A549 (cell line): ENCODE measurements around the gene TAF4. TPM values are rescaled to one million over a fixed set of nuclear protein-coding genes. Genes with fewer than 3 reads are reported as not detected.

ENCODE experiments used
- ATAC-seq, 2 experiments: fragments of 200-7000 bp in 1 of 2; fragments of >200 bp in 1 of 2; cut with Nextera tagmentation in 1 of 2; cut with Tn5 transposase in 1 of 2; 3 replicates each; pipeline versions ENCODE4 v1.8.0 to v1.9.1; 2018 to 2020; ENCODE audit warnings: mild to moderate bottlenecking in 1 of 2, moderate library complexity in 1 of 2
- CTCF ChIA-PET: fragments of 300-600 bp; sonication (Branson Sonifier 250); formaldehyde crosslinking; extraction: SDS; loops from one replicate; lab custom pipeline; 2021; ENCODE audit warnings: antibody characterized with exemption, inconsistent platforms; lab: Yijun Ruan, JAX
- POLR2A ChIA-PET: fragments of 350-600 bp; formaldehyde crosslinking; extraction: SDS; loops from one replicate; lab custom pipeline; 2021; ENCODE audit warnings: antibody characterized with exemption, inconsistent platforms; lab: Yijun Ruan, JAX
- DNase-seq, 2 experiments: peaks; one replicate each; pipeline versions ENCODE4 v3.0.0 to v3.0.0-alpha.2; 2011 to 2016; ENCODE audit warnings: low read depth in 1 of 2, low spot score in 1 of 2
- FAIRE-seq: peaks from 2 replicates; lab custom pipeline; 2011; peaks lifted over from hg19 to GRCh38; lab: Jason Lieb, UNC
- H3K27ac ChIP-seq, 2 experiments: fragments of >200 bp; sonication (Bioruptor Twin); formaldehyde crosslinking; 3 replicates each; pipeline ENCODE4 v1.5.1; 2016 to 2017
- H3K4me1 ChIP-seq: fragments of >200 bp; sonication (Bioruptor Twin); formaldehyde crosslinking; 3 replicates; pipeline ENCODE4 v1.6.1; 2016
- H3K4me2 ChIP-seq: fragments of >200 bp; sonication (Bioruptor Twin); formaldehyde crosslinking; 3 replicates; pipeline ENCODE4 v1.6.1; 2016
- H3K4me3 ChIP-seq: fragments of >200 bp; sonication (Bioruptor Twin); formaldehyde crosslinking; 3 replicates; pipeline ENCODE4 v1.5.1; 2016
- H3K9me3 ChIP-seq: fragments of >200 bp; sonication (Bioruptor Twin); formaldehyde crosslinking; 3 replicates; pipeline ENCODE4 v1.6.1; 2016
- ATOH8 ChIP-seq: fragments of 250-450 bp; sonication (Bioruptor Pico); IDR thresholded peaks from 2 replicates; pipeline ENCODE4 v1.5.0; 2020; ENCODE audit warnings: low read depth, mild to moderate bottlenecking, moderate library complexity
- BCL3 ChIP-seq: fragments of >200 bp; sonication (Bioruptor Twin); formaldehyde crosslinking; IDR thresholded peaks from 3 replicates; pipeline ENCODE4 v1.6.1; 2016
- CBX2 ChIP-seq: fragments of 200-600 bp; sonication (generic); IDR thresholded peaks from 2 replicates; pipeline ENCODE4 v1.6.1; 2016; ENCODE audit warnings: low read depth, mild to moderate bottlenecking, borderline replicate concordance
- CEBPB ChIP-seq, 2 experiments: fragments of >200 bp in 1 of 2; sonication (Bioruptor Twin) in 1 of 2; formaldehyde crosslinking in 1 of 2; IDR thresholded peaks; 2 replicates each; pipeline ENCODE4 v1.6.1; 2012 to 2016
- E2F6 ChIP-seq: IDR thresholded peaks from 2 replicates; pipeline ENCODE4 v1.6.1; 2012; ENCODE audit warnings: low read depth, borderline replicate concordance
- EHMT2 ChIP-seq: fragments of 200-600 bp; sonication (generic); IDR thresholded peaks from 2 replicates; pipeline ENCODE4 v1.6.1; 2016; ENCODE audit warnings: antibody characterized with exemption, low read depth, mild to moderate bottlenecking, moderate library complexity
- FOSL2 ChIP-seq, 2 experiments: fragments of 450-650 bp in 1 of 2; fragments of >200 bp in 1 of 2; sonication (Bioruptor Twin) in 1 of 2; formaldehyde crosslinking; IDR thresholded peaks; 2 replicates each; pipeline versions ENCODE4 v1.5.0 to v1.6.1; 2016 to 2020; ENCODE audit warnings: mild to moderate bottlenecking in 1 of 2, moderate library complexity in 1 of 2
- GATA3 ChIP-seq: IDR thresholded peaks from 2 replicates; pipeline ENCODE4 v1.6.1; 2012; ENCODE audit warnings: borderline replicate concordance
- HES2 ChIP-seq: fragments of >200 bp; sonication (Bioruptor Twin); formaldehyde crosslinking; IDR thresholded peaks from 2 replicates; pipeline ENCODE4 v1.6.1; 2016
- HOXB5 ChIP-seq: fragments of 250-450 bp; sonication (Bioruptor Pico); IDR thresholded peaks from 2 replicates; pipeline ENCODE4 v1.5.0; 2020; ENCODE audit warnings: mild to moderate bottlenecking, moderate library complexity
- KDM5A ChIP-seq: fragments of 200-600 bp; sonication (generic); IDR thresholded peaks from 2 replicates; pipeline ENCODE4 v1.6.1; 2016; ENCODE audit warnings: antibody characterized with exemption, mild to moderate bottlenecking
- MAX ChIP-seq: IDR thresholded peaks from 2 replicates; pipeline ENCODE4 v1.6.1; 2012
- POLR2A ChIP-seq: IDR thresholded peaks from 2 replicates; pipeline ENCODE4 v1.6.1; 2012; ENCODE audit warnings: mild to moderate bottlenecking, low read length
- POLR2AphosphoS2 ChIP-seq: conservative IDR thresholded peaks from 2 replicates; pipeline ENCODE4 v1.6.1; 2012; ENCODE audit warnings: low read length, improper control_type of control experiment, inconsistent platforms
- RFX5 ChIP-seq: fragments of 450-650 bp; IDR thresholded peaks from 2 replicates; pipeline ENCODE4 v1.7.1; 2014; ENCODE audit warnings: antibody characterized with exemption, mild to moderate bottlenecking, moderate library complexity
- TFCP2L1 ChIP-seq: fragments of 250-450 bp; sonication (Bioruptor Pico); IDR thresholded peaks from 2 replicates; pipeline ENCODE4 v1.5.0; 2021; ENCODE audit warnings: mild to moderate bottlenecking
- USF2 ChIP-seq: fragments of 450-650 bp; IDR thresholded peaks from 2 replicates; pipeline ENCODE4 v1.6.1; 2014; ENCODE audit warnings: antibody characterized with exemption
- ZFP36 ChIP-seq: fragments of 450-650 bp; IDR thresholded peaks from 2 replicates; pipeline ENCODE4 v1.6.1; 2014; ENCODE audit warnings: borderline replicate concordance; ENCODE audit not compliant: partially characterized antibody
- ZNF302 ChIP-seq: fragments of 250-450 bp; sonication (Bioruptor Pico); IDR thresholded peaks from 2 replicates; pipeline ENCODE4 v1.9.0; 2021; ENCODE audit warnings: inconsistent platforms, mild to moderate bottlenecking, moderate library complexity
- WGBS: methylation state at CpG from one replicate; pipeline ENCODE4 v1.1.6; 2017; ENCODE audit errors: missing lambda C conversion rate; 5-methylcytosine and 5-hydroxymethylcytosine counted together
- polyA plus RNA-seq, 4 experiments: library from polyadenylated mRNA; depleted of rRNA in 3 of 4; stranded (reverse); fragments of >200 nt; fragmentation: RNase III in 1 of 4; extraction: RNeasy Plus Mini Kit Qiagen cat#74134 plus additional on column Dnase treatment in 1 of 4; gene quantifications; 2 replicates in 3 of 4; 3 replicates in 1 of 4; pipeline ENCODE4 v1.2.3, GENCODE V29; 2011 to 2017

Gene TAF4
- polyA plus RNA-seq, 2 of the 4 experiments (the other 2 are of a cell fraction) = 6.1 to 11.0 TPM

- no peak for TF ChIP-seq E2F6
- TF ChIP-seq CEBPB (IDR thresholded peaks at IDR 0.05) = no peak
- TF ChIP-seq POLR2A = no peak
- TF ChIP-seq, all 56 proteins: peak for 0
Observed at GRCh38 chr20:62029949-62030348, 35.7 kb downstream of the TAF4 start (continued).

- Histone ChIP-seq H3K9me3 (no peaks in the 10 kb centered on the region), H3K4me2 (no peak overlapping the region), H3K4me1 (no peaks in the 10 kb centered on the region)
- no peak for DNase-seq
- 91% methylated on average over 15 of the region's 15 CpGs for WGBS
- TF ChIP-seq HOXB5 (CRISPR knock-in tag) = no peak
- TF ChIP-seq POLR2AphosphoS2 = no peak
- TF ChIP-seq HES2 = no peak
- TF ChIP-seq ZNF302 = no peak
- TF ChIP-seq GATA3 = no peak
- no peak for TF ChIP-seq TFCP2L1
- no peak for TF ChIP-seq EHMT2
- no peak for TF ChIP-seq ZFP36
- TF ChIP-seq, all 56 proteins: peak for 0
- ChIA-PET CTCF (interaction anchor here (0.9 to 1.3 kb wide), 2 partner anchors 13 to 54 kb away, joined by 3 read pairs; no protein-coding TSS in a partner anchor), POLR2A (no interaction called here)
- FAIRE-seq (no peak), ATAC-seq (no peak)
- H3K27ac ChIP-seq = no peak overlapping the region
- H3K4me3 ChIP-seq = no peak overlapping the region
Observed at GRCh38 chr20:62029296-62029695, 36.4 kb downstream of the TAF4 start.

GRCh38 chr20:62028384-62028783 lies 37.3 kb downstream of the TAF4 start:
- 92% methylated on average over 14 of the region's 14 CpGs for WGBS
- ATAC-seq = no peak
- no peak for FAIRE-seq
- Histone ChIP-seq H3K4me2 (no peak overlapping the region), H3K4me1 (no peaks in the 10 kb centered on the region), H3K4me3 (no peak overlapping the region)
- CTCF ChIA-PET = interaction anchor here (0.9 to 1.4 kb wide), 3 partner anchors 12 to 53 kb away, joined by 3 to 4 read pairs (median 3); no protein-coding TSS in a partner anchor
- TF ChIP-seq ATOH8 (CRISPR knock-in tag) (no peak), RFX5 (no peak), CBX2 (no peak), FOSL2 (IDR thresholded peaks at IDR 0.05) (no peak), FOSL2 (CRISPR knock-in tag; IDR thresholded peaks at IDR 0.05) (no peak), MAX (no peak), KDM5A (no peak), USF2 (no peak), BCL3 (no peak)
- TF ChIP-seq, all 56 proteins: peak for 0
- POLR2A ChIA-PET = no interaction called here
- DNase-seq = no peak
- no peak overlapping the region for H3K27ac ChIP-seq
- no peaks in the 10 kb centered on the region for H3K9me3 ChIP-seq
